ENCODE results near the gene RBMS1. TPM values are rescaled to one million over a fixed set of nuclear protein-coding genes. Genes with fewer than 3 reads are reported as not detected.
A peak's percentile ranks its signal among the peaks of the same experiment; 100 is the strongest.

Gene RBMS1
- total and polyA plus RNA-seq, 2 of the 4 experiments (the other 2 are of a cell fraction): 43.5 to 64.9 TPM

DNA sequence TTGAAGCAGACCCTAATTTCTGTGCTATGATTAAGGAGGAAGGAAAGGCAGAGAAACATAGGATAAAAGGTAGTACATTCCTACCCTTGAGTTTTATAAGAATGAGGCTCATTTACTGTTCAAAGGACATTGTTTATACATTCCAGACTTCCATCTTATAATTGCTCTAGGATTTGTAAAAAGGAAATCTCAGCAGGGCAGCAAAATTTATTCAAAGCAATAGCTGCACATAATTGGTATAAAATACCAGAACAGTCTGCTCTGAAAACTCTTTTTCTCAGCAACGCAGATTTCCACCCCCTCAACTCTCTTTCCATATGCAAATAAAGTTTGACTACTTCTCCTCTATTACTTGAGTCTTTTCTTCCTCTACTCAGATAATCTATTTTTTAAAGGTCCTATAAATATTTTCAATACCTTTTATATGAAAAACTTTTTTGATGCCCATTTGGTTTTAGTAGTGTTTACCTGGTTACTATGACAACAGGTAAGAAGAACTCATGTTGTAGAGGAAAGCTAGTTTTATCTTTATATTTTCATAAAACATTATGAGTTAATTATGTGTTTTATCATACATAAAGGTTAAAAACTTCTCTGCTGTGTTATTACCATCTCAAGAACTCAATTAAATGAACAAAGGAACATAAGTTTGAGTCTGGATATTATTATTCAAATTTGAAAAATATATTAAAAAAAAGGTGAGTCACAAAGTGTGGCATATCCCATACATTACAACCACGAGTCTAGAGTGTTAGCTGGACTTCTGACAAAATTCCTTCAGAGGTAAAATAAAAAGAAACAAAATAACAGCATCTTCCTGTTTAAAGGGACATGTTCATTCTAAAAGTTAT lies 19.9 kb downstream of the RBMS1 start (continued):
- TF ChIP-seq NFE2L2 (IDR thresholded peaks at IDR 0.05; ENCODE audit: low read depth, low read length): no peak
- TF ChIP-seq RFX5 (IDR thresholded peaks at IDR 0.05; ENCODE audit: low read depth, low read length): no peak
- TF ChIP-seq MAFK (IDR thresholded peaks at IDR 0.05; ENCODE audit: low read depth, low read length): no peak
- no peak for TF ChIP-seq POLR2A (IDR thresholded peaks at IDR 0.05; ENCODE audit: low read depth, low read length)

DNA sequence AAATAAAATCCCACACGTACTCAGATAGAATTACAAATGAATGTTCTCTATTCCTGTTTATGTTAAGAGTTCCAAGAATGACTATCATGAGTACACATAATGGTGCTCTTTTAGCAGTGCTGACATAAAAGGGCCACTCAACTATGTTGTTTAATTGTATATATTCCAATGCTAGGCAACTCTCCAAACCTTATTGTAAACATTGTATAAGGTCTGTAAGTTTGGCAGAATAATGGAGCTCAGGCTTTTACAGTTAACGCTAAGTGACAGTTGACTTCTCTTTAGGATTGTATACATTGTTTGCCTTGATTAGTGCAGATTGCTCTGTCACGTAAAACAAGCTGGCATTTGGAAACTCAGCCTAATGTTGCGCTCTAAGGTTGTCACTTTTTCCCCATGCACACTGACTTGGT lies 20.8 kb downstream of the RBMS1 start:
- no peak overlapping the region for H2AFZ ChIP-seq (replicated peaks; ENCODE audit: low read length, poor library complexity)
- dilution Hi-C loops (cut with HindIII; ENCODE audit: low sequenced_read_pairs, unreplicated experiment): no loop called here

More for the DNA sequence above, 20.8 kb downstream of the RBMS1 start:
- Histone ChIP-seq H4K5ac (ENCODE audit: low read depth, low read length) (peak overlapping the region; percentile 97), H4K8ac (ENCODE audit: low read depth in 2 of 2, low read length in 2 of 2) (peak overlapping the region in 1 of 2 experiments; percentile 33; a peak in 2 of 4 replicates), H3K9me3 (ENCODE audit: control insufficient read depth, insufficient read depth, low read length) (no peaks in the 10 kb centered on the region), H3K27ac (ENCODE audit: insufficient read depth, low read length) (peak overlapping the region; percentile 68; the same call in 1 of the 2 replicates), H2AK9ac (replicated peaks; ENCODE audit: low read depth, low read length, poor library complexity) (no peak overlapping the region), H3K23ac (ENCODE audit: low read depth, low read length) (0 out of 2 replicates have a peak overlapping the region, but pooled peaks have one; percentile 13), H2BK5ac (ENCODE audit: low read depth, low read length, poor library complexity, severe bottlenecking) (peak overlapping the region; percentile 93), H3K14ac (replicated peaks; ENCODE audit: low read depth, low read length) (no peak overlapping the region), H3K36me3 (ENCODE audit: control insufficient read depth, insufficient read depth, low read length) (no peaks in the 10 kb centered on the region), H3K56ac (ENCODE audit: extremely low read depth, insufficient read depth, low read length) (peak overlapping the region; percentile 0; the same call in 1 of the 2 replicates), H3K9ac (ENCODE audit: low read depth, low read length) (peak overlapping the region; percentile 14; the same call in 1 of the 2 replicates), H4K91ac (ENCODE audit: insufficient read depth, low read depth, low read length) (no peak overlapping the region), H4K20me1 (ENCODE audit: insufficient read depth, low read length) (peaks cover 22% of the 10 kb centered on the region; the same call in 1 of the 2 replicates), H2BK15ac (ENCODE audit: low read depth, low read length) (no peak overlapping the region), H3K18ac (ENCODE audit: low read depth, low read length) (peak overlapping the region; percentile 97; the same call in 1 of the 2 replicates), H3K4me2 (ENCODE audit: low read depth, low read length) (peak overlapping the region; percentile 100), H2AK5ac (ENCODE audit: low read depth, low read length) (no peak overlapping the region), H3K4ac (ENCODE audit: low read depth, low read length) (peak overlapping the region; percentile 42; the same call in 1 of the 2 replicates), H3K27me3 (ENCODE audit: control insufficient read depth, insufficient read depth, low read length) (no peaks in the 10 kb centered on the region), H2BK20ac (ENCODE audit: low read depth, low read length) (peak overlapping the region; percentile 37; the same call in 1 of the 2 replicates), H3K79me1 (ENCODE audit: low read depth in 1 of 2, low read length in 2 of 2) (peaks cover 6 to 57% of the 10 kb centered on the region in 2 experiments), H3K4me1 (ENCODE audit: control insufficient read depth, insufficient read depth, low read length) (peaks cover 22% of the 10 kb centered on the region), H3K9me1 (ENCODE audit: insufficient read depth, low read length) (0 out of 2 replicates have a peak, but pooled peaks cover 2% of the 10 kb centered on the region), H3K4me3 (ENCODE audit: insufficient read depth, low read depth, low read length) (peak overlapping the region; percentile 14; the same call in 1 of the 2 replicates), H2BK120ac (ENCODE audit: low read depth, low read length) (peak overlapping the region; percentile 33; the same call in 1 of the 2 replicates)
- TF ChIP-seq FOS (IDR thresholded peaks at IDR 0.05; ENCODE audit: low read depth, low read length) (peak; percentile 50; the same call in 1 of the 2 replicates), CHD1 (IDR thresholded peaks at IDR 0.05; ENCODE audit: low read depth, low read length) (0 out of 2 replicates have a peak, but pooled peaks have one; percentile 32), MAZ (IDR thresholded peaks at IDR 0.05; ENCODE audit: borderline replicate concordance, low read depth, low read length) (no peak), MAFK (IDR thresholded peaks at IDR 0.05; ENCODE audit: low read depth, low read length) (peak; percentile 53)
- TF ChIP-seq, protein P1, sequence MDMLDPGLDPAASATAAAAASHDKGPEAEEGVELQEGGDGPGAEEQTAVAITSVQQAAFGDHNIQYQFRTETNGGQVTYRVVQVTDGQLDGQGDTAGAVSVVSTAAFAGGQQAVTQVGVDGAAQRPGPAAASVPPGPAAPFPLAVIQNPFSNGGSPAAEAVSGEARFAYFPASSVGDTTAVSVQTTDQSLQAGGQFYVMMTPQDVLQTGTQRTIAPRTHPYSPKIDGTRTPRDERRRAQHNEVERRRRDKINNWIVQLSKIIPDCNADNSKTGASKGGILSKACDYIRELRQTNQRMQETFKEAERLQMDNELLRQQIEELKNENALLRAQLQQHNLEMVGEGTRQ (IDR thresholded peaks at IDR 0.05; ENCODE audit: low read depth, low read length): no peak
- TF ChIP-seq, protein P2, sequence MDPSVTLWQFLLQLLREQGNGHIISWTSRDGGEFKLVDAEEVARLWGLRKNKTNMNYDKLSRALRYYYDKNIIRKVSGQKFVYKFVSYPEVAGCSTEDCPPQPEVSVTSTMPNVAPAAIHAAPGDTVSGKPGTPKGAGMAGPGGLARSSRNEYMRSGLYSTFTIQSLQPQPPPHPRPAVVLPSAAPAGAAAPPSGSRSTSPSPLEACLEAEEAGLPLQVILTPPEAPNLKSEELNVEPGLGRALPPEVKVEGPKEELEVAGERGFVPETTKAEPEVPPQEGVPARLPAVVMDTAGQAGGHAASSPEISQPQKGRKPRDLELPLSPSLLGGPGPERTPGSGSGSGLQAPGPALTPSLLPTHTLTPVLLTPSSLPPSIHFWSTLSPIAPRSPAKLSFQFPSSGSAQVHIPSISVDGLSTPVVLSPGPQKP (IDR thresholded peaks at IDR 0.05; ENCODE audit: borderline replicate concordance, low read depth, low read length): no peak
- in situ Hi-C loops (cut with MboI; ENCODE audit: low sequenced_read_pairs): no loop called here
- peak; percentile 81 for ATAC-seq (ENCODE audit: low read depth)
- POLR2A ChIA-PET (ENCODE audit: unreplicated experiment): no interaction called here
- BruUV-seq (replicated peaks): no TSS peak
- CTCF ChIA-PET: interaction anchor here (0.7 kb wide), 1 partner anchor 498 kb away, joined by 3 read pairs; no protein-coding TSS in a partner anchor
- DNase-seq: peak; percentile 94
- no CpG with 5 or more reads among the region's 4 CpGs for WGBS, 2 experiments (ENCODE audit: extremely low coverage in 2 of 2, insufficient read length in 1 of 2)
- intact Hi-C loops (cut with micrococcal nuclease): no loop called here

Measured in IMR-90 (cell line).